H9 (cell line): ENCODE results near the gene GCHFR. TPM values are rescaled to one million over a fixed set of nuclear protein-coding genes. Genes with fewer than 3 reads are reported as not detected.

ENCODE experiments used
- DNase-seq: peaks from one replicate; pipeline ENCODE4 v3.0.0-alpha.2; 2017
- H2AFZ ChIP-seq: one replicate; pipeline ENCODE4 v1.6.1; 2013; ENCODE audit warnings: mild to moderate bottlenecking, low read length, control low read depth, moderate library complexity
- H2AK5ac ChIP-seq: 2 replicates; pipeline ENCODE4 v1.6.1; 2013; ENCODE audit warnings: low read length, control low read depth, mixed read lengths; ENCODE audit not compliant: insufficient read length
- H2BK120ac ChIP-seq: one replicate; pipeline ENCODE4 v1.6.1; 2013; ENCODE audit warnings: low read depth, mild to moderate bottlenecking, low read length, control low read depth, inconsistent platforms; ENCODE audit not compliant: poor library complexity, severe bottlenecking
- H2BK12ac ChIP-seq: 2 replicates; pipeline ENCODE4 v1.6.1; 2013; ENCODE audit warnings: low read length, control low read depth, mixed read lengths, low read depth; ENCODE audit not compliant: insufficient read length
- H2BK15ac ChIP-seq: 2 replicates; pipeline ENCODE4 v1.6.1; 2013; ENCODE audit warnings: low read depth, low read length, control low read depth
- H2BK20ac ChIP-seq: one replicate; pipeline ENCODE4 v1.6.1; 2013; ENCODE audit warnings: low read depth, mild to moderate bottlenecking, low read length, control low read depth, inconsistent platforms; ENCODE audit not compliant: poor library complexity, severe bottlenecking
- H2BK5ac ChIP-seq: 2 replicates; pipeline ENCODE4 v1.6.1; 2013; ENCODE audit warnings: low read length, control low read depth, mixed read lengths; ENCODE audit not compliant: insufficient read length
- H3K14ac ChIP-seq: 2 replicates; pipeline ENCODE4 v1.6.1; 2013; ENCODE audit warnings: low read length, control low read depth; ENCODE audit not compliant: insufficient read depth
- H3K18ac ChIP-seq: 2 replicates; pipeline ENCODE4 v1.6.1; 2013; ENCODE audit warnings: low read depth, mild to moderate bottlenecking, mixed read lengths, low read length, control low read depth; ENCODE audit not compliant: insufficient read length
- H3K23ac ChIP-seq: 2 replicates; pipeline ENCODE4 v1.6.1; 2013; ENCODE audit warnings: low read length, control low read depth, mixed read lengths, low read depth; ENCODE audit not compliant: insufficient read length
- H3K23me2 ChIP-seq: 2 replicates; pipeline ENCODE4 v1.6.1; 2013; ENCODE audit warnings: low read depth, mild to moderate bottlenecking, mixed read lengths, low read length, control low read depth; ENCODE audit not compliant: insufficient read length, poor library complexity, severe bottlenecking
- H3K27ac ChIP-seq: 2 replicates; pipeline ENCODE4 v1.5.1; 2013; ENCODE audit warnings: low read length, control low read depth, mixed read lengths, low read depth; ENCODE audit not compliant: insufficient read length
- H3K27me3 ChIP-seq: 2 replicates; pipeline ENCODE4 v1.6.1; 2013; ENCODE audit warnings: low read length, control low read depth, inconsistent platforms; ENCODE audit not compliant: insufficient read depth
- H3K4ac ChIP-seq: 2 replicates; pipeline ENCODE4 v1.6.1; 2013; ENCODE audit warnings: low read depth, mild to moderate bottlenecking, control low read depth, inconsistent platforms, low read length, moderate library complexity
- H3K4me1 ChIP-seq: 2 replicates; pipeline ENCODE4 v1.6.1; 2013; ENCODE audit warnings: low read length, control low read depth, inconsistent platforms; ENCODE audit not compliant: insufficient read depth
- H3K4me2 ChIP-seq: 2 replicates; pipeline ENCODE4 v1.6.1; 2013; ENCODE audit warnings: low read length, control low read depth, mixed read lengths; ENCODE audit not compliant: insufficient read length, insufficient read depth
- H3K56ac ChIP-seq: 2 replicates; pipeline ENCODE4 v1.6.1; 2013; ENCODE audit warnings: low read depth, mild to moderate bottlenecking, mixed read lengths, low read length, control low read depth; ENCODE audit not compliant: insufficient read length
- H3K79me1 ChIP-seq: 2 replicates; pipeline ENCODE4 v1.6.1; 2013; ENCODE audit warnings: low read depth, mild to moderate bottlenecking, moderate library complexity, low read length, control low read depth, inconsistent platforms; ENCODE audit not compliant: insufficient read depth, poor library complexity, severe bottlenecking
- H3K79me2 ChIP-seq: 2 replicates; pipeline ENCODE4 v1.6.1; 2013; ENCODE audit warnings: low read length, control low read depth, inconsistent platforms; ENCODE audit not compliant: insufficient read depth
- H3K9ac ChIP-seq: 2 replicates; pipeline ENCODE4 v1.6.1; 2013; ENCODE audit warnings: low read length, control low read depth, mixed read lengths; ENCODE audit not compliant: insufficient read length; ENCODE audit errors: extremely low read depth
- H3K9me3 ChIP-seq: one replicate; pipeline ENCODE4 v1.6.1; 2013; ENCODE audit warnings: low read depth, low read length, inconsistent platforms; ENCODE audit not compliant: control insufficient read depth
- H3T11ph ChIP-seq: one replicate; pipeline ENCODE4 v1.6.1; 2013; ENCODE audit warnings: mild to moderate bottlenecking, low read length, control low read depth, inconsistent platforms
- H4K20me1 ChIP-seq: one replicate; pipeline ENCODE4 v1.6.1; 2013; ENCODE audit not compliant: control insufficient read depth, insufficient read length, insufficient read depth
- H4K5ac ChIP-seq: 2 replicates; pipeline ENCODE4 v1.6.1; 2013; ENCODE audit warnings: low read depth, mild to moderate bottlenecking, mixed read lengths, low read length, control low read depth; ENCODE audit not compliant: insufficient read length
- H4K8ac ChIP-seq: replicated peaks from 2 replicates; pipeline ENCODE4 v1.6.1; 2013; ENCODE audit warnings: low read length, control low read depth, mixed read lengths, low read depth; ENCODE audit not compliant: insufficient read length
- H4K91ac ChIP-seq: 2 replicates; pipeline ENCODE4 v1.6.1; 2013; ENCODE audit warnings: low read depth, mild to moderate bottlenecking, moderate library complexity, mixed read lengths, low read length, control low read depth; ENCODE audit not compliant: insufficient read length
- H3K27ac Mint-ChIP-seq, 3 experiments: 2 replicates in 2 of 3; 3 replicates in 1 of 3; pipeline ENCODE4 v1.8.0; 2020 to 2021; ENCODE audit warnings: mixed read lengths in 3 of 3, mild to moderate bottlenecking in 1 of 3, moderate library complexity in 1 of 3
- H3K27me3 Mint-ChIP-seq: 2 replicates; pipeline ENCODE4 v1.8.0; 2021; ENCODE audit warnings: low read depth, mild to moderate bottlenecking, moderate library complexity, mixed read lengths
- H3K36me3 Mint-ChIP-seq, 3 experiments: 2 replicates in 2 of 3; 3 replicates in 1 of 3; pipeline ENCODE4 v1.8.0; 2020 to 2021; ENCODE audit warnings: low read depth in 3 of 3, mixed read lengths in 3 of 3; ENCODE audit not compliant: insufficient read depth in 1 of 3
- H3K4me1 Mint-ChIP-seq, 2 experiments: 2 replicates each; pipeline ENCODE4 v1.8.0; 2020; ENCODE audit warnings: mixed read lengths in 2 of 2
- H3K4me3 Mint-ChIP-seq, 2 experiments: 2 replicates in 1 of 2; 3 replicates in 1 of 2; pipeline ENCODE4 v1.8.0; 2020 to 2021; ENCODE audit warnings: mild to moderate bottlenecking in 2 of 2, mixed read lengths in 2 of 2, moderate library complexity in 1 of 2
- H3K9me3 Mint-ChIP-seq, 2 experiments: 2 replicates in 1 of 2; 3 replicates in 1 of 2; pipeline ENCODE4 v1.8.0; 2020; ENCODE audit warnings: mild to moderate bottlenecking in 2 of 2, mixed read lengths in 2 of 2, moderate library complexity in 1 of 2
- WGBS: extraction: QIAGEN DNeasy Blood & Tissue Kit; methylation state at CpG from one replicate; pipeline ENCODE4 v1.1.7; 2013; ENCODE audit warnings: missing lambda C conversion rate, low lambda C conversion rate, mixed read lengths; ENCODE audit not compliant: insufficient read length; ENCODE audit errors: extremely low coverage; 5-methylcytosine and 5-hydroxymethylcytosine counted together
- total RNA-seq: library from RNA; stranded (reverse); gene quantifications from 2 replicates; pipeline ENCODE4 v1.2.1, GENCODE V29; 2021
- TF ChIP-seq, protein P1 (sequence below): fragments of 200-600 bp; sonication (generic); conservative IDR thresholded peaks from 3 replicates; pipeline ENCODE4 v1.8.0; 2021; ENCODE audit warnings: antibody characterized with exemption, mild to moderate bottlenecking

The GCHFR gene
- total RNA-seq, 1 experiment from 2014 or later, result 37.0 TPM

DNA sequence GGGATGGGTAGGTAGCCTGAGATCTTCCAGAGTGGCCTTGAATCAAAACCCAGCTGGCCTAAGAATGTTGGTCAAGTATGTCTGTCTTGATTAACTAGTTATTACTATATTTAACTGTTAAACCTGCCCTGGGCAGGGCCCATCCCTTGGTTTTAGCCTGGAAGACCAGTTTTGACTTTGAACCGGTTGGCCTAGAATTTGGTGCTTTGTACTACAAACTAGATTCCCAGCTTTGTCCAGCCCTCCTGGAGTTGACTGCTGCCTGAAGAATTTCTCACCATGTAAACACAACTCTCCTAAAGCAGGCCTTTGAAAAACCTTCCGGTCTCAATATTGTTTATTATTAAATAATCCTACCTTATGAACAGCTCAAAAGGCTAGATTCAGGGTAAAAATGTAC, 21.9 kb downstream of the GCHFR start:
- Histone ChIP-seq H3K14ac (no peak overlapping the region), H3T11ph (no peak overlapping the region), H3K4ac (no peak overlapping the region), H3K4me1 (peaks cover 9% of the 10 kb centered on the region; the same call in 1 of the 2 replicates), H3K79me2 (no peaks in the 10 kb centered on the region), H3K9me3 (no peaks in the 10 kb centered on the region), H2BK12ac (no peak overlapping the region), H3K23me2 (no peaks in the 10 kb centered on the region), H3K27ac (no peak overlapping the region), H3K23ac (no peak overlapping the region), H3K4me2 (no peak overlapping the region), H4K5ac (no peak overlapping the region), H3K79me1 (peaks cover 4% of the 10 kb centered on the region), H4K91ac (peak overlapping the region; percentile 61), H4K8ac (no peak overlapping the region), H2BK20ac (no peak overlapping the region), H3K9ac (no peak overlapping the region), H2AFZ (no peak overlapping the region), H3K56ac (no peak overlapping the region), H2BK15ac (no peak overlapping the region), H3K18ac (no peak overlapping the region), H2BK120ac (no peak overlapping the region), H2AK5ac (no peak overlapping the region), H3K27me3 (no peaks in the 10 kb centered on the region), H4K20me1 (no peaks in the 10 kb centered on the region), H2BK5ac (no peak overlapping the region)
- TF ChIP-seq, protein P1, sequence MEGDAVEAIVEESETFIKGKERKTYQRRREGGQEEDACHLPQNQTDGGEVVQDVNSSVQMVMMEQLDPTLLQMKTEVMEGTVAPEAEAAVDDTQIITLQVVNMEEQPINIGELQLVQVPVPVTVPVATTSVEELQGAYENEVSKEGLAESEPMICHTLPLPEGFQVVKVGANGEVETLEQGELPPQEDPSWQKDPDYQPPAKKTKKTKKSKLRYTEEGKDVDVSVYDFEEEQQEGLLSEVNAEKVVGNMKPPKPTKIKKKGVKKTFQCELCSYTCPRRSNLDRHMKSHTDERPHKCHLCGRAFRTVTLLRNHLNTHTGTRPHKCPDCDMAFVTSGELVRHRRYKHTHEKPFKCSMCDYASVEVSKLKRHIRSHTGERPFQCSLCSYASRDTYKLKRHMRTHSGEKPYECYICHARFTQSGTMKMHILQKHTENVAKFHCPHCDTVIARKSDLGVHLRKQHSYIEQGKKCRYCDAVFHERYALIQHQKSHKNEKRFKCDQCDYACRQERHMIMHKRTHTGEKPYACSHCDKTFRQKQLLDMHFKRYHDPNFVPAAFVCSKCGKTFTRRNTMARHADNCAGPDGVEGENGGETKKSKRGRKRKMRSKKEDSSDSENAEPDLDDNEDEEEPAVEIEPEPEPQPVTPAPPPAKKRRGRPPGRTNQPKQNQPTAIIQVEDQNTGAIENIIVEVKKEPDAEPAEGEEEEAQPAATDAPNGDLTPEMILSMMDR, result no peak
- WGBS, result no CpG with 5 or more reads among the region's 2 CpGs
- no peak for DNase-seq
- H3K4me1 Mint-ChIP-seq, result peaks cover 50 to 54% of the 10 kb centered on the region in 2 experiments
- no peaks in the 10 kb centered on the region for H3K27me3 Mint-ChIP-seq
- H3K27ac Mint-ChIP-seq, result peak overlapping the region in 1 of 3 experiments; percentile 33; a peak in 2 of 7 replicates
- no peak overlapping the region for H3K4me3 Mint-ChIP-seq
- no peaks in the 10 kb centered on the region for H3K9me3 Mint-ChIP-seq
- H3K36me3 Mint-ChIP-seq, result peaks cover 0 to 4% (median 0%) of the 10 kb centered on the region in 3 experiments; a peak in 2 of 7 replicates
